DND-41 (cell line): ENCODE results near the gene INPP5F.
"Not testable (repeated sequence)": the region's sequence is repeated elsewhere in the genome, so short reads cannot be mapped to it uniquely, and the experiment has no call there.

ENCODE experiments used
- ATAC-seq: fragments of 200-7000 bp; cut with Tn5 transposase; 3 replicates; pipeline ENCODE4 v1.9.1; 2021; ENCODE audit warnings: low read depth; ENCODE audit not compliant: insufficient read depth
- DNase-seq: peaks from one replicate; pipeline ENCODE4 v3.0.0-alpha.2; 2020
- H2AFZ ChIP-seq: 2 replicates; pipeline ENCODE4 v1.6.0; 2012; ENCODE audit warnings: low read depth, low read length
- H3K27ac ChIP-seq: 2 replicates; pipeline ENCODE4 v1.5.1; 2012; ENCODE audit warnings: low read length, inconsistent platforms
- H3K27me3 ChIP-seq: fragments of 200-600 bp; sonication (generic); 2 replicates; pipeline ENCODE4 v1.6.0; 2012; ENCODE audit warnings: low read length, mild to moderate bottlenecking, inconsistent platforms; ENCODE audit not compliant: insufficient read depth, poor library complexity
- H3K36me3 ChIP-seq: 2 replicates; pipeline ENCODE4 v1.5.1; 2012; ENCODE audit warnings: low read length, inconsistent platforms; ENCODE audit not compliant: insufficient read depth
- H3K4me1 ChIP-seq: 2 replicates; pipeline ENCODE4 v1.5.1; 2012; ENCODE audit warnings: mild to moderate bottlenecking, low read length; ENCODE audit not compliant: insufficient read depth
- H3K4me2 ChIP-seq: 2 replicates; pipeline ENCODE4 v1.6.0; 2012; ENCODE audit warnings: mild to moderate bottlenecking, moderate library complexity, low read length, inconsistent platforms; ENCODE audit not compliant: insufficient read depth
- H3K4me3 ChIP-seq, 2 experiments: fragments of 200-600 bp in 1 of 2; shearing (Covaris generic) in 1 of 2; 2 replicates each; pipeline ENCODE4 v1.5.1; 2012 to 2016; ENCODE audit warnings: inconsistent platforms in 2 of 2, low read length in 2 of 2, mild to moderate bottlenecking in 2 of 2, low read depth in 1 of 2, moderate library complexity in 1 of 2
- H3K79me2 ChIP-seq: 2 replicates; pipeline ENCODE4 v1.6.0; 2012; ENCODE audit warnings: low read length, inconsistent platforms; ENCODE audit not compliant: insufficient read depth
- H3K9ac ChIP-seq: 2 replicates; pipeline ENCODE4 v1.6.0; 2012; ENCODE audit warnings: low read depth, mild to moderate bottlenecking, inconsistent platforms, low read length, moderate library complexity
- H3K9me3 ChIP-seq: 2 replicates; pipeline ENCODE4 v1.5.1; 2012; ENCODE audit warnings: low read length, moderate library complexity, mild to moderate bottlenecking, inconsistent platforms; ENCODE audit not compliant: insufficient read depth, severe bottlenecking
- H4K20me1 ChIP-seq: 2 replicates; pipeline ENCODE4 v1.6.0; 2012; ENCODE audit warnings: low read length; ENCODE audit not compliant: insufficient read depth
- EZH2 ChIP-seq: IDR thresholded peaks from 3 replicates; pipeline ENCODE4 v1.6.1; 2012; ENCODE audit warnings: borderline replicate concordance, low read depth, mild to moderate bottlenecking, moderate library complexity, low read length, inconsistent platforms; ENCODE audit not compliant: severe bottlenecking
- TF ChIP-seq, protein P1 (sequence below): IDR thresholded peaks from 2 replicates; pipeline ENCODE4 v1.5.1; 2012; ENCODE audit warnings: borderline replicate concordance, low read length, moderate library complexity, mild to moderate bottlenecking; ENCODE audit not compliant: poor library complexity, severe bottlenecking; ENCODE audit errors: extremely low read depth

Gene INPP5F

DNA sequence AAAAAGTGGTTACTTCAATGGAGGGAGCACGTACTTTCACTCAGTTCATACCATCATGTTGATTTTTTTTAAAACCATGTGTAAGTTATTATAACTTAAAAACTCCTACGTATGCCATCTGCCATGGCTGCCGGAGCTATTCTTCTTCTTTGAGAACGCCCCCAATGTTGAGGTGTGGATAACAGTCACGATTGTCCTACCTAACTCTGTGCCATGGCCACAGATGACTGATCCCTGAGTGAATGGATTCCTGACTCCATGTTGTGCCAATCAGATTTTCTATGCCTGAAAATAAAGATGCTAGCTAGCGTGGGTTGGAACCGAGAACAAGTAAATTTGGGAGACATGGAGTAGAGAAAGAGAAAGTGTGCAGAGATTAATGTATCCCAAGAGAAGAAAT lies 141.5 kb downstream of the INPP5F start:
- Histone ChIP-seq H3K79me2 (peaks cover 100% of the 10 kb centered on the region), H3K4me3 (no peak overlapping the region), H3K36me3 (peaks cover 40% of the 10 kb centered on the region), H3K27me3 (no peaks in the 10 kb centered on the region), H3K9ac (no peak overlapping the region), H3K4me2 (no peak overlapping the region), H3K9me3 (peaks cover 12% of the 10 kb centered on the region), H4K20me1 (peaks cover 88% of the 10 kb centered on the region), H3K27ac (no peak overlapping the region), H3K4me1 (peaks cover 33% of the 10 kb centered on the region), H2AFZ (no peak overlapping the region)
- no peak for DNase-seq
- TF ChIP-seq EZH2 = no peak
- TF ChIP-seq, protein P1, sequence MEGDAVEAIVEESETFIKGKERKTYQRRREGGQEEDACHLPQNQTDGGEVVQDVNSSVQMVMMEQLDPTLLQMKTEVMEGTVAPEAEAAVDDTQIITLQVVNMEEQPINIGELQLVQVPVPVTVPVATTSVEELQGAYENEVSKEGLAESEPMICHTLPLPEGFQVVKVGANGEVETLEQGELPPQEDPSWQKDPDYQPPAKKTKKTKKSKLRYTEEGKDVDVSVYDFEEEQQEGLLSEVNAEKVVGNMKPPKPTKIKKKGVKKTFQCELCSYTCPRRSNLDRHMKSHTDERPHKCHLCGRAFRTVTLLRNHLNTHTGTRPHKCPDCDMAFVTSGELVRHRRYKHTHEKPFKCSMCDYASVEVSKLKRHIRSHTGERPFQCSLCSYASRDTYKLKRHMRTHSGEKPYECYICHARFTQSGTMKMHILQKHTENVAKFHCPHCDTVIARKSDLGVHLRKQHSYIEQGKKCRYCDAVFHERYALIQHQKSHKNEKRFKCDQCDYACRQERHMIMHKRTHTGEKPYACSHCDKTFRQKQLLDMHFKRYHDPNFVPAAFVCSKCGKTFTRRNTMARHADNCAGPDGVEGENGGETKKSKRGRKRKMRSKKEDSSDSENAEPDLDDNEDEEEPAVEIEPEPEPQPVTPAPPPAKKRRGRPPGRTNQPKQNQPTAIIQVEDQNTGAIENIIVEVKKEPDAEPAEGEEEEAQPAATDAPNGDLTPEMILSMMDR = no peak
- ATAC-seq = no peak

DNA sequence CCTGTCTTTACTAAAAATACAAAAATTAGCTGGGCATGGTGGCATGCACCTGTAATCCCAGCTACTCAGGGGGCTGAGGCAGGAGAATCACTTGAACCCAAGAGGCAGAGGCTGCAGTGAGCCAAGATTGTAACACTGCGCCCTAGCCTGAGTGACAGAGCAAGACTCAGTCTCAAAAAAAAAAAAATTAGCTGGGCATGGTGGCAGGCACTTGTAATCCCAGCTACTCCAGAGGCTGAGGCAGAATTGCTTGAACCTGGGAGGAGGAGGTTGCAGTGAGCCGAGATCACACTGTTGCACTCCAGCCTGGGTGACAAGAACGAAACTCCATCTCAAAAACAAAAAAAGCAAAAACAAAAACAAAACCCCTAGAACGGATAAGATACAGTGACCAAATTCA lies 143.5 kb downstream of the INPP5F start:
- Histone ChIP-seq H3K4me2 (peak overlapping the region; percentile 90), H4K20me1 (peaks cover 72% of the 10 kb centered on the region), H3K36me3 (peaks cover 33% of the 10 kb centered on the region), H3K4me1 (peaks cover 46% of the 10 kb centered on the region), H3K79me2 (peaks cover 95% of the 10 kb centered on the region), H3K4me3 (peak overlapping the region in 1 of 2 experiments; percentile 31; a peak in 1 of 4 replicates)
- not testable (repeated sequence) for H3K9me3 ChIP-seq, H3K27me3 ChIP-seq, H2AFZ ChIP-seq, ATAC-seq, H3K27ac ChIP-seq, DNase-seq, H3K9ac ChIP-seq

DNA sequence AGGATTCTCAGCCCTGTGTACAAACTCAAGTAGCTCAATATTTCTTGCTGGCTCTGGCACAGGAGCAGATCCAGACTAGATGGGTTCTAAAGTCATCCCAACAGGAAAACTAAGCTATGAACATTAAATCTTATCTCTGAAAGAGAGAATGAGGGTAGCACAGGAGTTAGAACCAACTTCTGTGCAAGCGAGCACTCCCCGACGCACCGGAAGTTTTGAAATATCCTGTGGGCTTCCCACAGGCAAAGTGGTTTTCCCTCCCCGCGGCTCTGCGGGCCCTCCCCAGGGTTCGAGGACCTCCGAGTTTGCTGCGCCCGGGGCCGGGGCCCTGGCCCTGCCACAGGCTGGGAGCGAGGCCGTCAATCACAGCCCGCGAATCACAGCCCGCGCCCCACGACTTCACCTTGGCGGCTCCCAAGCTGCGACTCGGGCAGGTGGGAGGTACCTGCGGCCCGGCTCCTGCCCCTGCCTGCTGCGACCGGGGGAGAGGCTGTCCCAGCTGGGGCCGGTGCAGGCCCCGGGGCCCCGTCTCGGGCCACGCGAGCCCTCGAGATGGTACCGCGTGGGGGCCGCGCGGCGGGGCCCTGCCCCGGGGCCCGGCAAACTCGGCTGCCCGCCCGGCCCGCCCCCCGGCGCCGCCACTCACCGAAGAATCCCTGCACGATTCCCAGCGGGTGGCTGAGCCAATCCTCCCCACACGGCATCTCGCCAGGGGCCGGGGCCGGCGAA lies 146.2 kb downstream of the INPP5F start:
- Histone ChIP-seq H3K9ac (peak overlapping the region; percentile 89), H3K79me2 (peaks cover 68% of the 10 kb centered on the region), H3K4me1 (peaks cover 46% of the 10 kb centered on the region), H4K20me1 (peaks cover 50% of the 10 kb centered on the region), H3K27ac (peak overlapping the region; percentile 94), H3K4me2 (peak overlapping the region; percentile 90), H3K9me3 (no peaks in the 10 kb centered on the region), H3K36me3 (peaks cover 11% of the 10 kb centered on the region), H3K27me3 (no peaks in the 10 kb centered on the region), H2AFZ (peak overlapping the region; percentile 99), H3K4me3 (peak overlapping the region; percentile 49 to 66)
- ATAC-seq (peak; percentile 47), DNase-seq (peak; percentile 77)
- TF ChIP-seq EZH2 = no peak
- TF ChIP-seq, protein P1 = no peak

DNA sequence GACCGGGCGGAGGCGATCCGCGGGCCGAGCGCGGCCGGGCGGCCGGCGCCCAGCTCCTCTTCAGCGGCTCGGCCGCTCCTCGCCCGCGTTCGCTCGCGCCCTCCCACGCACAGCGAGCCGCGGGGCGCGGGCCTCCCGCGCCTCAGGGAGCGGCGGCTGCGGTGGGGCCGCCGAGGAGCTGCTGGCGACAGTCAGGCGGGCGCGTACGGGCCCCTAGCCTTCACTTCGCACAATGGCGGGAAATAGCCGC lies 146.7 kb downstream of the INPP5F start, which contains the start of gene MCMBP:
MCMBP (minus strand) TSS at position 234 of the 250 bp plus-strand sequence. CDS start 259 bp downstream, outside the sequence.
- Histone ChIP-seq H3K4me2 (peak within 1 kb of the TSS; percentile 90), H2AFZ (peak within 1 kb of the TSS; percentile 99), H3K27ac (peak within 1 kb of the TSS; percentile 94), H3K4me1 (peaks cover 46% of the 10 kb centered on the region), H3K4me3 (peak within 1 kb of the TSS; percentile 49 to 66), H4K20me1 (peaks cover 46% of the 10 kb centered on the region), H3K9ac (peak within 1 kb of the TSS; percentile 89), H3K9me3 (no peaks in the 10 kb centered on the region), H3K27me3 (no peaks in the 10 kb centered on the region), H3K36me3 (peaks cover 6% of the 10 kb centered on the region), H3K79me2 (peaks cover 63% of the 10 kb centered on the region)
- DNase-seq = no peak
- no peak for TF ChIP-seq EZH2
- TF ChIP-seq, protein P1 = no peak
- ATAC-seq = no peak
